HAP-1 (cell line): Measurements from ENCODE around the gene EFNA3.

Experiments
- DNase-seq, 2 experiments: peaks; one replicate each; pipeline ENCODE4 v3.0.0-alpha.2; 2016 to 2020; ENCODE audit warnings: low spot score in 2 of 2
- H3K27me3 ChIP-seq: fragments of 250-450 bp; sonication (Bioruptor Pico); 2 replicates; pipeline ENCODE4 v1.5.1; 2020; ENCODE audit warnings: low read depth, mild to moderate bottlenecking, moderate library complexity
- H3K36me3 ChIP-seq: fragments of 250-450 bp; sonication (Bioruptor Pico); replicated peaks from 2 replicates; pipeline ENCODE4 v1.5.1; 2020; ENCODE audit warnings: mild to moderate bottlenecking
- H3K4me1 ChIP-seq: fragments of 250-450 bp; sonication (Bioruptor Pico); 2 replicates; pipeline ENCODE4 v1.5.1; 2020; ENCODE audit warnings: mild to moderate bottlenecking
- H3K4me3 ChIP-seq: fragments of 250-450 bp; sonication (Bioruptor Pico); 2 replicates; pipeline ENCODE4 v1.5.1; 2020; ENCODE audit warnings: mild to moderate bottlenecking, moderate library complexity
- H3K9me3 ChIP-seq: fragments of 250-450 bp; sonication (Bioruptor Pico); 2 replicates; pipeline ENCODE4 v1.5.1; 2020; ENCODE audit warnings: mild to moderate bottlenecking, moderate library complexity
- in situ Hi-C: fragments of 300-500 bp; cut with MboI; formaldehyde crosslinking; loops from 3 replicates; pipeline ENCODE4 v1.14.3; 2020; ENCODE audit warnings: low sequenced_read_pairs, inconsistent platforms, mixed read lengths

The EFNA3 gene

GRCh38 chr1:155135415-155136028 lies 56.9 kb downstream of the EFNA3 start, which contains the start of gene SLC50A1:
Gene SLC50A1 (plus strand): TSS chr1:155135852. CDS start chr1:155135912, 60 bp downstream.
- H3K36me3 ChIP-seq: peaks cover 28% of the 10 kb centered on the region
- in situ Hi-C loops: no loop called here
- H3K4me1 ChIP-seq: peaks cover 12% of the 10 kb centered on the region
- DNase-seq: peak; percentile 87 to 97
- H3K4me3 ChIP-seq: peak within 1 kb of the TSS; percentile 65
- no peaks in the 10 kb centered on the region for H3K27me3 ChIP-seq
- no peaks in the 10 kb centered on the region for H3K9me3 ChIP-seq

DNA sequence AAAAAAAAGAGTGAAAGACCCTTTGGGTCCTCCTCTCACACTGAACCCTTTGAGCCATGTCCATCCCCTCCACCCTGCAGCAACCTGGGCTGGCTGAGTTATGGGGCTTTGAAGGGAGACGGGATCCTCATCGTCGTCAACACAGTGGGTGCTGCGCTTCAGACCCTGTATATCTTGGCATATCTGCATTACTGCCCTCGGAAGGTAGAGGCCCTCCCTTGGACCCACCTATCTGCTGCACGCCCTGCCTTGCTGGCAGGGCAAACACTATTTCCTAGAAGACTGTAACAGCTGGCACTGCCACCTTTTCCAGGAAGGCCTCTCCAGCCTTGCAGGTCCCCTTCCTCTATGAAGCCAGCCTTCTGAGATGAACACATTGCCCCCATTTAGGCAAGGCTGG lies 58.1 kb downstream of the EFNA3 start:
- in situ Hi-C loops: no loop called here
- no peak for DNase-seq
- peaks cover 15% of the 10 kb centered on the region for H3K4me1 ChIP-seq
- no peaks in the 10 kb centered on the region for H3K9me3 ChIP-seq
- peaks cover 24% of the 10 kb centered on the region for H3K36me3 ChIP-seq
- H3K4me3 ChIP-seq: peak overlapping the region; percentile 65
- H3K27me3 ChIP-seq: no peaks in the 10 kb centered on the region
